ENCODE data around the gene TRIM63. TPM values are rescaled to one million over a fixed set of nuclear protein-coding genes. Genes with fewer than 3 reads are reported as not detected.

Gene TRIM63
- total RNA-seq, 4 donors from 2014 or later = 0.21 to 0.98 TPM; not detected in 2

- H3K4me3 ChIP-seq = no peak overlapping the region
- H3K27ac ChIP-seq = no peak overlapping the region
- no peaks in the 10 kb centered on the region for H3K36me3 ChIP-seq
- TF ChIP-seq CTCF (IDR thresholded peaks at IDR 0.05) = no peak
- TF ChIP-seq POLR2A (IDR thresholded peaks at IDR 0.05) = no peak
- no peak for TF ChIP-seq EP300 (IDR thresholded peaks at IDR 0.05)
- DNase-seq (ENCODE audit: low spot score in 2 of 2) = no peak
- 70 to 77% methylated on average over 9 of the region's 9 CpGs for WGBS, 2 donors
- no peaks in the 10 kb centered on the region for H3K4me1 ChIP-seq
- no peaks in the 10 kb centered on the region for H3K9me3 ChIP-seq
- H3K27me3 ChIP-seq = peaks cover 0 to 14% of the 10 kb centered on the region in 2 donors
Observed at GRCh38 chr1:26079960-26080814, 12.8 kb upstream of the TRIM63 start.

GRCh38 chr1:26079178-26079563 lies 11.7 kb upstream of the TRIM63 start:
- WGBS, 2 donors = 51 to 53% methylated on average over 7 of the region's 7 CpGs

GRCh38 chr1:26078286-26079177 lies 11.1 kb upstream of the TRIM63 start:
- Histone ChIP-seq H3K27me3 (peaks cover 0 to 22% of the 10 kb centered on the region in 2 donors), H3K27ac (no peak overlapping the region), H3K36me3 (no peaks in the 10 kb centered on the region), H3K4me3 (no peak overlapping the region), H3K9me3 (no peaks in the 10 kb centered on the region), H3K4me1 (no peaks in the 10 kb centered on the region)
- no peak for DNase-seq (ENCODE audit: low spot score in 2 of 2)
- WGBS, 2 donors = 56 to 59% methylated on average over 8 of the region's 8 CpGs
- TF ChIP-seq CTCF (IDR thresholded peaks at IDR 0.05) (no peak), EP300 (IDR thresholded peaks at IDR 0.05) (no peak), POLR2A (IDR thresholded peaks at IDR 0.05) (no peak)

More at GRCh38 chr1:26079178-26079563, 11.7 kb upstream of the TRIM63 start:
- no peak for TF ChIP-seq EP300 (IDR thresholded peaks at IDR 0.05)
- TF ChIP-seq POLR2A (IDR thresholded peaks at IDR 0.05) = no peak
- no peak for TF ChIP-seq CTCF (IDR thresholded peaks at IDR 0.05)
- no peaks in the 10 kb centered on the region for H3K36me3 ChIP-seq
- no peak overlapping the region for H3K27ac ChIP-seq
- H3K4me1 ChIP-seq = no peaks in the 10 kb centered on the region
- peaks cover 0 to 15% of the 10 kb centered on the region in 2 donors for H3K27me3 ChIP-seq
- no peak for DNase-seq (ENCODE audit: low spot score in 2 of 2)
- H3K4me3 ChIP-seq = no peak overlapping the region
- no peaks in the 10 kb centered on the region for H3K9me3 ChIP-seq

- Histone ChIP-seq H3K9me3 (no peaks in the 10 kb centered on the region), H3K36me3 (no peaks in the 10 kb centered on the region), H3K4me1 (no peaks in the 10 kb centered on the region), H3K27ac (no peak overlapping the region), H3K27me3 (peaks cover 0 to 32% of the 10 kb centered on the region in 2 donors), H3K4me3 (no peak overlapping the region)
- TF ChIP-seq EP300 (IDR thresholded peaks at IDR 0.05) (no peak), POLR2A (IDR thresholded peaks at IDR 0.05) (no peak), CTCF (IDR thresholded peaks at IDR 0.05) (no peak)
- WGBS, 2 donors = 92 to 100% methylated on average over 1 of the region's 1 CpG
- DNase-seq (ENCODE audit: low spot score in 2 of 2) = no peak
Observed at GRCh38 chr1:26077524-26077923, 10.1 kb upstream of the TRIM63 start.
